Heart right ventricle (tissue), 16 donors: ENCODE data around the gene MAPK8IP3. TPM values are rescaled to one million over a fixed set of nuclear protein-coding genes. Genes with fewer than 3 reads are reported as not detected.

Source experiments
- ATAC-seq, 8 donors: fragments of 200-7000 bp; cut with Tn5 transposase; one replicate each; pipeline ENCODE4 v1.9.1; 2020; ENCODE audit warnings: mild to moderate bottlenecking in 8 of 8, moderate library complexity in 8 of 8, moderate number of reproducible peaks in 1 of 8
- DNase-seq, 2 donors: peaks; one replicate each; pipeline ENCODE4 v3.0.0-alpha.2; 2020
- H3K27ac ChIP-seq, 10 donors: fragments of 200-600 bp; sonication (generic) in 2 of 10; one replicate each; pipeline versions ENCODE4 v1.5.0 to v1.8.0; 2020 to 2022; ENCODE audit warnings: mild to moderate bottlenecking in 3 of 10
- H3K27me3 ChIP-seq, 7 donors: fragments of 200-600 bp; one replicate each; pipeline ENCODE4 v1.8.0; 2021 to 2022; ENCODE audit warnings: mild to moderate bottlenecking in 2 of 7
- H3K36me3 ChIP-seq, 9 donors: fragments of 200-600 bp; sonication (generic) in 1 of 9; one replicate each; pipeline versions ENCODE4 v1.5.0 to v1.8.0; 2020 to 2022; ENCODE audit warnings: mild to moderate bottlenecking in 2 of 9
- H3K4me1 ChIP-seq, 9 donors: fragments of 200-600 bp; sonication (generic) in 1 of 9; one replicate each; pipeline versions ENCODE4 v1.5.0 to v1.8.0; 2020 to 2022; ENCODE audit warnings: mild to moderate bottlenecking in 4 of 9
- H3K4me3 ChIP-seq, 10 donors: fragments of 200-600 bp; sonication (generic) in 2 of 10; one replicate each; pipeline versions ENCODE4 v1.5.0 to v1.8.0; 2020 to 2022; ENCODE audit warnings: mild to moderate bottlenecking in 7 of 10, moderate library complexity in 2 of 10
- H3K9me3 ChIP-seq, 11 donors: fragments of 200-600 bp in 10 of 11; sonication (generic) in 2 of 11; one replicate each; pipeline versions ENCODE4 v1.5.0 to v1.8.0; 2013 to 2022; ENCODE audit warnings: mild to moderate bottlenecking in 2 of 11, control low read depth in 1 of 11, moderate library complexity in 1 of 11
- CTCF ChIP-seq, 9 donors: fragments of 200-600 bp; sonication (generic) in 2 of 9; IDR thresholded peaks; one replicate each; pipeline versions ENCODE4 v1.5.0 to v1.8.0; 2021 to 2022; ENCODE audit warnings: antibody characterized with exemption in 9 of 9, mild to moderate bottlenecking in 5 of 9, moderate library complexity in 1 of 9
- WGBS, 2 donors: extraction: QIAGEN DNeasy Blood & Tissue Kit; methylation state at CpG; one replicate each; pipeline ENCODE4 v1.1.7; 2013; ENCODE audit warnings: inconsistent platforms in 1 of 2; 5-methylcytosine and 5-hydroxymethylcytosine counted together
- intact Hi-C, 10 donors: fragments of 100-400 bp; cut with DNase I; formaldehyde crosslinking; loops; one replicate each; pipeline versions ENCODE4 v1.11.1 to v1.14.2; 2022
- polyA plus RNA-seq, 2 donors: library from polyadenylated mRNA; stranded (reverse); fragments of 200-250 nt; gene quantifications; one replicate each; pipeline ENCODE4 v1.2.3, GENCODE V29; 2013
- total RNA-seq, 10 donors: library from RNA; stranded (reverse); fragmentation: NEBNext Ultra II Directional in 3 of 10; extraction: Animal tissue kit (Norgen Biotek cat#: 25700) in 3 of 10; gene quantifications; one replicate each; pipeline versions ENCODE4 v1.2.1 to v1.2.4, GENCODE V29; 2021 to 2023
- donor health status: Arrhythmogenic right ventricular cardiomyopathy.
- donor health status: ischemic (EF 13 %, LVEDD 7.1; RV severe dilation, severe dysfunction).
- donor health status: healthy with polysubstance abuse.
- donor health status: DM: no; HTN: yes; CAD: no.
- donor health status: DM: no; HTN: no; CAD: no.
- donor health status: ischemic (EF 25% LVEDD 6.9; RV normal size, moderate dysfunction).
- donor health status: ischemic (EF 25% LVEDD 5.7; RV mildly dilated, moderate dysfunction).
- donor health status: healthy.
- donor health status: DM: yes; HTN: yes; CAD: no.
- donor health status: Ischemic cardiomyopathy.
- donor health status: ischemic (EF 35%, LVEDD 5.7; RV mildly dilated, moderate dysfunction).
- donor health status: nonischemic (EF 11% LVEDD 7.7; RV severe dilation, severe dysfunction).
- donor health status: DM: yes; HTN: yes; CAD: no.
- donor health status: PGD.
- donor health status: ischemic (EF 29% LVEDD 5.4; RV normal size, mild dysfunction).
- donor health status: nonischemic (EF 23%, LVEDD 6.1; RV moderate dilation, normal function).

Gene MAPK8IP3
- total and polyA plus RNA-seq, 12 donors, result 31.2 to 126 (median 71.7) TPM

- no peak for ATAC-seq
- H3K9me3 ChIP-seq, result no peaks in the 10 kb centered on the region
- intact Hi-C loops, result no loop called here
- H3K4me1 ChIP-seq, result peaks cover 0 to 46% (median 21%) of the 10 kb centered on the region in 9 donors
- no peaks in the 10 kb centered on the region for H3K27me3 ChIP-seq
- peaks cover 0 to 50% (median 22%) of the 10 kb centered on the region in 9 donors for H3K36me3 ChIP-seq
- WGBS, 2 donors, result 87 to 94% methylated on average over 12 of the region's 12 CpGs
- no peak for TF ChIP-seq CTCF (IDR thresholded peaks at IDR 0.05)
- no peak overlapping the region for H3K4me3 ChIP-seq
- no peak for DNase-seq
- H3K27ac ChIP-seq, result no peak overlapping the region
These were observed 18.5 kb downstream of the MAPK8IP3 start for GRCh38 chr16:1724491-1724890.

DNA sequence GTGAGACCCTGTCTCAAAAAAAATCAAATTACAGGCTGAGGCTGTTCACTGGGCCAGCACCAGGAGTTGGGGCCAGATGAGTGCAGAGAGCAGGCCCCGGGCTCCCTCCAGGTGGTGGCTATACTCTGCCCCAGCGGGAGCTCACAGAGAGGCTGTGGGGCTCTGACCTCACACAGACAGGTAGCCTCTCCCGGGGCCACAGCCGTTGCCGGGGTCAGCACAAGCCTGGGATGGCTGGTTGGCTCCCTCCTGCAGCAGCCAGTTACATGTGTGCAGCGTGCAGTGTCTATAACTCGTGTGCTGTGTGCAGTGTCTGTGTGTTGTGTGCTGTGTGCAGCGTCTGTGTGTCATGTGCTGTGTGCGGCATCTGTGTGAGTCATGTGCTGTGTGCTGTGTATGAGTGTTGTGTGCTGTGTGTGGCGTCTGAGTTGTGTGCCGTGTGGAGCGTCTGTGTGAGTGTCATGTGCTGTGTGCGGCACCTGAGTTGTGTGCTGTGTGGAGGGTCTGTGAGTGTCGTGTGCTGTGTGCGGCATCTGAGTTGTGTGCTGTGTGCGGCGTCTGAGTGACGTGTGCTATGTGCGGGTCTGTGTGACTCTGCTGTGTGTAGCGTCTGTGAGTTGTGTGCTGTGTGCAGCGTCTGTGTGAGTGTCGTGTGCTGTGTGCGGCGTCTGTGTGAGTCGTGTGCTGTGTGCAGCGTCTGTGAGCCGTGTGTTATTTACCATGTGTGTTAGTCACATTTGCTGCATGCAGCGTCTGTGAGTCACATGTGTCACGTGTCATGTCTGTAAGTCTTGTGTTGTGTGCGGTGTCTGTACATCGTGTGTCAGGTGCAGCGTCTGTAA lies 20.9 kb downstream of the MAPK8IP3 start:
- no peak for ATAC-seq
- no peak for DNase-seq
- H3K27me3 ChIP-seq, result no peaks in the 10 kb centered on the region
- H3K9me3 ChIP-seq, result no peaks in the 10 kb centered on the region
- H3K4me1 ChIP-seq, result peaks cover 0 to 31% (median 19%) of the 10 kb centered on the region in 9 donors
- TF ChIP-seq CTCF (IDR thresholded peaks at IDR 0.05), result no peak
- no peak overlapping the region for H3K4me3 ChIP-seq
- intact Hi-C loops, result no loop called here
- no peak overlapping the region for H3K27ac ChIP-seq
- H3K36me3 ChIP-seq, result peaks cover 0 to 74% (median 35%) of the 10 kb centered on the region in 9 donors
- 96% methylated on average over 32 of the region's 32 CpGs for WGBS, 2 donors

DNA sequence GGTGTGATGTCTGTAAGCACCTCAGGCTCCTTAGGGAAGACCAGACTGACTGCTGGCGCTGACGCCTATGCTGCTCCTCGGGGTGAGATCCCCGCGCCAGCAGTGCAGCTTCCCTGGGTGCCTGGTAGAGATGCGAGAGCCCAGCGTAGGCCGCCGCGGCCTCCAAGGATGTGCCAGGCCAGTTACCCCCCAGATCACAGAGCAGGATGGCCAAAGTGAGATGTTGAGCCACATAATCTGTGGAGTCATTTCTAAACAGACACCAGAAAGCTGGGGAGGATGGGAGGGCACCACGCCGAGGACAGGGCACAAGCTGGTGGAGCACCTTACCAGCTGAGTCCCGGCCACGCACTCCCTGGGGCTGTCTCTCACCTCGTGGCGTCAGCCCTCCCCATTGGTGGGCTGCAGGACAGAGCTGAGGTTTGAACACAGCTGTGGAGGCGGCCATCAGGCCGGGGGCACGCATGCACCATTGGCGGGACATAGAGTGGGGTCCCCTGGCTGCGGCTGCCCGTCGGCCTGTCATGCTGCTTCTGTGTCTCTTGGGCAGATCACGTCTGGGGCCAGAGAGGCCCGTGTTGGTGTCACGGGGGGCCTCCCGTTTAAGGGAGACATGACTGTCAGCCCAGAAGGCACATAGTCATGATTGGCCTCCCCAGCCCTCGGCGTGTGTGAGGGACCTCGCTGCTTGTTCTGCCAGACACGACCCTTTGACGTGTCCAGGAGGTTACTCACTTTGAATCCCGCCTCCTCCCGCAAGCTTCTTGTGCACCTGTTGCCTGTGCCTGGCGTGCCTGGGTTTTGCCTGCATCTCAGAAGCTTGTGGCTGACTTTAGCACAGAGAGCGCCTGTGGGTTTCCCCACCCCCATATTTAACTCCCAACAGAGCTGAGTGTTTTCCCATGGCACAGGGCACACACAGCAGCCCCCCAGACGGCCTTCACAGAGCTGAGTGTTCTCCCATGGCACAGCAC lies 21.9 kb downstream of the MAPK8IP3 start:
- 92 to 94% methylated on average over 37 of the region's 37 CpGs for WGBS, 2 donors
- Histone ChIP-seq H3K4me1 (peaks cover 0 to 22% (median 11%) of the 10 kb centered on the region in 9 donors), H3K9me3 (no peaks in the 10 kb centered on the region), H3K4me3 (no peak overlapping the region), H3K27me3 (no peaks in the 10 kb centered on the region), H3K27ac (no peak overlapping the region), H3K36me3 (peaks cover 0 to 84% (median 35%) of the 10 kb centered on the region in 9 donors)
- ATAC-seq, result no peak
- intact Hi-C loops, result no loop called here
- DNase-seq, result no peak
- no peak for TF ChIP-seq CTCF (IDR thresholded peaks at IDR 0.05)

- intact Hi-C loops, result no loop called here
- Histone ChIP-seq H3K36me3 (peaks cover 0 to 95% (median 39%) of the 10 kb centered on the region in 9 donors), H3K4me3 (no peak overlapping the region), H3K27ac (no peak overlapping the region), H3K4me1 (peaks cover 0 to 11% (median 2%) of the 10 kb centered on the region in 9 donors), H3K27me3 (no peaks in the 10 kb centered on the region), H3K9me3 (no peaks in the 10 kb centered on the region)
- no peak for TF ChIP-seq CTCF (IDR thresholded peaks at IDR 0.05)
- 95 to 97% methylated on average over 18 of the region's 18 CpGs for WGBS, 2 donors
- ATAC-seq (no peak), DNase-seq (no peak)
These were observed 23.0 kb downstream of the MAPK8IP3 start for GRCh38 chr16:1729026-1729425.
